ENCODE measurements around the gene RAB26.

RAB26 gene

DNA sequence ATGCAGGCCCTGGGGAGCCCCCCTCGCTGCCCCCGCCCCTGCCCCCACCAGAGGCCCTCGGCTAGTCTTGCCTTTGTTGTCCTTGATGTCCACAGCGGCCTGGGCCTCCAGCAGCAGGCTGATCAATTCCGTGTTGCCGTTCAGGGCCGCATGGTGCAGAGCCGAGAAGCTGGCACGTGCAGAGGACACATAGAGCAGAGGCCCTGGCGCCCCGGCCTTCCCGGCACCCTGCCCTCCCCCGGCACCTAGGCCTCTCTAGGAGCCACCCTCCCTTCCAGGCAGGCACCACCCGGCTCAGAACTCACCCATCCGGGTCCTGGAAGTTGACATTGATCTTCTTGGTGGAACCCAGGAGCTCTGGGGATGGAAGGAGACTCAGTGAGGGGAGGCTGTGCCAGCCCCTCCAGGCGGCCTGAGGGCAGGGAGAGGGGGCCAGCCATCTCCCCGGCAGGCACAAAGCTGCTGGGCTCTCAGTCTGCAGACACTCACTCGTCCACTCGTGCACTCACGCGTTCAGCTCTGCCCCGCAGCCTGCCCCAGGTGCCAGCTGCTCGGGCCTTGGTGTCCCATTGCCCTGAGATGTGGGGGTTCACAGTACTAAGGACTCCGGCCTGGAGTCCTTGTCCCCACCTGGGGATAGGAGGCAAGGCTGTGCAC lies 41.7 kb downstream of the RAB26 start:
- Histone ChIP-seq H3K27ac (ENCODE audit: low read length) (no peak overlapping the region), H3K4me3 (ENCODE audit: low read length) (no peak overlapping the region), H3K36me3 (ENCODE audit: control insufficient read depth, low read depth, low read length) (no peaks in the 10 kb centered on the region), H3K27me3 (ENCODE audit: control insufficient read depth, insufficient read depth, low read length) (peaks cover 3% of the 10 kb centered on the region), H3K9ac (ENCODE audit: low read length) (no peak overlapping the region), H3K4me1 (ENCODE audit: control insufficient read depth, low read depth, low read length) (no peaks in the 10 kb centered on the region), H3K9me3 (ENCODE audit: control insufficient read depth, low read depth, low read length) (no peaks in the 10 kb centered on the region)

DNA sequence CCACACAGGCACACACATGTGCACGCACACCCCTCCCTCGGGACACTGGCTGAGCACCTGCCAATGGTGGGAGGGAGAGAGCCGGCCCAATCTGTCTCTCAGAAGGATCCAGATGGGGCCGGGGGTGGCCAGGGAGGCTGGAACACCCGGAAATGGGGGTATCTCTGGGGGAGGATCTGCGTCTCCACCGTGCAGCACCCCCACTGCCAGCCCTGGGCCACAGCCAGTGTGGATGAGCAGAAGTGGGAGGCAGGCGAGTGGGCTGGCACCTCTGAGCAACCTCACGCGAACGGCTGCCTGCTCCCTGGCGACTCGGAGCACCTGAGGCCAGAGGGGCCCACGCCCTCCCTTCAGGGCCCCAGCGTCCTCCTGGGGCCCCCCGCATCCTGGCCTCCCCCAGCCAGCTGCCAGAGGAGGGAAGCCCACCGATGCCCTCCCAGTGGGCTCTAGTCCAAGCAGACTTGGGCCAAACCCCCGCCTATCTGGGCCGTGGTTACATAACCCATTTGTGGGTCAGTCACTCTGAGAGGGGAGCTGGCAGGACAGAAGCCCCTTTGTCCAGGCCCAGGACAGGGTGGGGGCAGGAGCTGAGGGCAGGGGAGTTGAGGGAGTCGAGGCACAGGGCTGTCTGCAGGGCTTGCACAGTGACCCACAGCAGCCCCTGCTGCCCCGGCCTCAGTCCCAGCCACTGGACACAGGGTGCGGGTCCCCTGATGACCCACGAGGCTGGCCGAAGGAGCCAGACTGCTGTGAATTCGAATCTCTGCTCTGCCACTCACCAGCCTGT lies 42.4 kb downstream of the RAB26 start:
- no peak overlapping the region for H3K4me3 ChIP-seq (ENCODE audit: low read length)
- H3K9me3 ChIP-seq (ENCODE audit: control insufficient read depth, low read depth, low read length) = no peaks in the 10 kb centered on the region
- no peak overlapping the region for H3K27ac ChIP-seq (ENCODE audit: low read length)
- H3K4me1 ChIP-seq (ENCODE audit: control insufficient read depth, low read depth, low read length) = peaks cover 2% of the 10 kb centered on the region
- H3K36me3 ChIP-seq (ENCODE audit: control insufficient read depth, low read depth, low read length) = no peaks in the 10 kb centered on the region
- H3K9ac ChIP-seq (ENCODE audit: low read length) = no peak overlapping the region
- H3K27me3 ChIP-seq (ENCODE audit: control insufficient read depth, insufficient read depth, low read length) = peaks cover 10% of the 10 kb centered on the region

DNA sequence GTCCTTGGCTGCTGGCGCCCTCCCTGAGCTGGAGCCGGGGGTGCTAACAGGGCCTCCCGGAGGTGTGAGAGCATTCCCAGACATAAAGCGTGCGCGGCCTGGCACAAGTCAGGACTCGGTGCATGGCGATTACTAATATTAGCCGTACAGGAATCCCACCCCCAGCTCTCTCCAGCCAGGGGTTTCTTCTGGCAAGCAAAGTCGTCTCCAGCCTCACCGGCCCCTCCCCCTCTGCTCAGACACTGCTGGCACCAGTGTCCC lies 43.0 kb downstream of the RAB26 start:
- Histone ChIP-seq H3K4me1 (ENCODE audit: control insufficient read depth, low read depth, low read length) (peaks cover 2% of the 10 kb centered on the region), H3K36me3 (ENCODE audit: control insufficient read depth, low read depth, low read length) (no peaks in the 10 kb centered on the region), H3K27me3 (ENCODE audit: control insufficient read depth, insufficient read depth, low read length) (peaks cover 10% of the 10 kb centered on the region), H3K9ac (ENCODE audit: low read length) (no peak overlapping the region), H3K9me3 (ENCODE audit: control insufficient read depth, low read depth, low read length) (no peaks in the 10 kb centered on the region), H3K27ac (ENCODE audit: low read length) (no peak overlapping the region), H3K4me3 (ENCODE audit: low read length) (no peak overlapping the region)

DNA sequence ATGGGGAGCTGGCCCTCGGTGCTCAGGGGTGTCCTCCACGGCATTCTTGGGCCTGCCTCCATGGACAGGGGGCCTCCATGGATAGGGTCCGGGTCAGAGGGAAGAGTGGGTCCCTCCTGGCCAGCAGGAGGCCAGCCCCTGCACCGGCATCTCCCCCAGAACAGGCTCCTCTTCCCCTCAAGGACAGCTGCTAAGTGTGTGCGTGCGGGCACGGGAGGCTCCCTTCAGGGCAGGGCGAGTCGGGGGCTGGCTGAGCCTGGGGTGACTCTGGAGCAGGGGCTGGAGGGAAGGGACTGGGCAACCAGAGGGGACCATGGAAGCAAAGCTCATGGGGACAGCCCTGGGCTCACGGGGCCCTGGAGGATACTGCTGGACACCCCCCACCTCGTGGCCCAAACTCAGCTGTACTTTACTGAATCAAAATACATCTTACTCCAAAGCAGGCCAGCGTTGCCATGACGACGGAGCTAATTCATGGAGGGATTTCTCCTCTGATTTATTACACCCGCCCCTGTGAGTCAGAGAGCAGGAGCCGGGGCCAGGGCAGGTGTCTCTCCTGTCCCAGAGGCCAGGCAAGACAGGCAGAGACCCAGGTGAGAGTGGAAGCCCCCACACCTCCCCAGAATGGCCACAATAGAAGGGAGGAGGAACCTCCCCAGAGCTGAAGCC lies 45.9 kb downstream of the RAB26 start:
- Histone ChIP-seq H3K4me3 (ENCODE audit: low read length) (no peak overlapping the region), H3K4me1 (ENCODE audit: control insufficient read depth, low read depth, low read length) (peaks cover 2% of the 10 kb centered on the region), H3K9ac (ENCODE audit: low read length) (no peak overlapping the region), H3K36me3 (ENCODE audit: control insufficient read depth, low read depth, low read length) (no peaks in the 10 kb centered on the region), H3K27me3 (ENCODE audit: control insufficient read depth, insufficient read depth, low read length) (peaks cover 35% of the 10 kb centered on the region), H3K9me3 (ENCODE audit: control insufficient read depth, low read depth, low read length) (no peaks in the 10 kb centered on the region), H3K27ac (ENCODE audit: low read length) (no peak overlapping the region)

DNA sequence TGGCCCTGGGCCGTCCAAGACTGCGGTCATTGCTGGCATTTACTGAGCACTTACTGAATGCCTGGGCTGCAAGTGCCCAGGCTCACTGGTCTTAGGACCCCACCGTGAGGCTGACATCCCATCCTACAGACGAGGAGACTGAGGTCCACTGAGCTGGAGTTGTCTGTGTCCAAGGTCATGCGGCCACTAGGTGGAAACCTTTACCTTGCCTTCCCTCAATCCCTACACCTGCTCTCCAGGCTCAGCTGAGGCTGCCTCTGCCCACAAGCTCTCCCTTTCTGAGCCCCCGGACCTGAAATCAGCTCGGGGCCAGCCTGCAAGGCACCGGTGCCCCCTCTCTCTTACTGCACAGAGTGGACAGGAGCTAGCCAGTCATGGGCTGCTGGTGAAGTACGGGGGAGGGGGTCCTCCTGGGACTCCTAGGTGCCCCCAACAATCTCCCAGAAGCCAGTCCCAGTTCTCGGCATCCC lies 46.5 kb downstream of the RAB26 start:
- H3K27ac ChIP-seq (ENCODE audit: low read length) = no peak overlapping the region
- H3K9me3 ChIP-seq (ENCODE audit: control insufficient read depth, low read depth, low read length) = no peaks in the 10 kb centered on the region
- no peak overlapping the region for H3K9ac ChIP-seq (ENCODE audit: low read length)
- peaks cover 2% of the 10 kb centered on the region for H3K4me1 ChIP-seq (ENCODE audit: control insufficient read depth, low read depth, low read length)
- no peaks in the 10 kb centered on the region for H3K36me3 ChIP-seq (ENCODE audit: control insufficient read depth, low read depth, low read length)
- peaks cover 41% of the 10 kb centered on the region for H3K27me3 ChIP-seq (ENCODE audit: control insufficient read depth, insufficient read depth, low read length)
- peak overlapping the region; percentile 58 for H3K4me3 ChIP-seq (ENCODE audit: low read length)

DNA sequence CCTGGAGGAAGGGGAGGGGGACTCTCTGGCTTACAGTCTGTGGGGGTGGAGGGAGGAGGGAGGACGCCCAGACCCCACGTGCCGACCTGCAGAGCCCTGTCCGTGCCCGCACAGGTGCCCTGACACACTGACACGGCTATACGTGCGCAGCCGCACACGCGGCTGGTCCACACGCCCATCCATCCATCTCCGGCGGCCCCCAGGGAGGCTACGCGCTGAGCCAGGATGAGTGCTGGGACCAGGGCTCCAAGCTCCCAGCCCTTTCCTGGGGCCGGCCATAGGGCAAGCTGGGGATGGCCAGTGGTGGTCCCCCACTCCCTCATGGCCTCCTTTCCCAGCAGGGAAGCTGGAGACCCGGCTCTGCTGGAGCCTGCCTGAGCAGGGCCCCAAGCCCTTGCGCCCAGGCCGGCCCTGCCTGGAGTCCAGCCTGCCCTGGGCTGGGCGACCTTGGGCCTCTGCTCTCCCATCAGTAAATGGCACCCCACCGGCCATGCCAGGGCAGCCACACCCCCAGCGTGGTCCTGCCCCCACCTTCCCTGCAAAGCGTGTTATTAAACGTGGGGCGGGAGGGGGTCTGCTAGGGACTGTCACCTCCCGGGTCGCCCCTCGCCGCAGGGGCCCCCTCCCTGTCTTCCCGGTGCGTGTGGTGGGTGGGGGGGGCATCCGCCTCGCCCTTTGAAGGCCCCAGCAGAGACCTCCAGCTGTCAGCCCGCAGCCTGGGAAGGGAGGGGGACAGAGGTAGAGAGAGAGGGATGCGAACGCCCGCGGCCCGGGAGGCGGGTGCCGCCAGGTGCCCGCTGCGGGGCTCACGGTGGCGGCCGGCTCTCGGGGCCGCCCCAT lies 47.1 kb downstream of the RAB26 start:
- H3K4me3 ChIP-seq (ENCODE audit: low read length) = peak overlapping the region; percentile 58
- H3K4me1 ChIP-seq (ENCODE audit: control insufficient read depth, low read depth, low read length) = peaks cover 2% of the 10 kb centered on the region
- H3K9me3 ChIP-seq (ENCODE audit: control insufficient read depth, low read depth, low read length) = no peaks in the 10 kb centered on the region
- peaks cover 42% of the 10 kb centered on the region for H3K27me3 ChIP-seq (ENCODE audit: control insufficient read depth, insufficient read depth, low read length)
- H3K27ac ChIP-seq (ENCODE audit: low read length) = no peak overlapping the region
- no peaks in the 10 kb centered on the region for H3K36me3 ChIP-seq (ENCODE audit: control insufficient read depth, low read depth, low read length)
- no peak overlapping the region for H3K9ac ChIP-seq (ENCODE audit: low read length)

DNA sequence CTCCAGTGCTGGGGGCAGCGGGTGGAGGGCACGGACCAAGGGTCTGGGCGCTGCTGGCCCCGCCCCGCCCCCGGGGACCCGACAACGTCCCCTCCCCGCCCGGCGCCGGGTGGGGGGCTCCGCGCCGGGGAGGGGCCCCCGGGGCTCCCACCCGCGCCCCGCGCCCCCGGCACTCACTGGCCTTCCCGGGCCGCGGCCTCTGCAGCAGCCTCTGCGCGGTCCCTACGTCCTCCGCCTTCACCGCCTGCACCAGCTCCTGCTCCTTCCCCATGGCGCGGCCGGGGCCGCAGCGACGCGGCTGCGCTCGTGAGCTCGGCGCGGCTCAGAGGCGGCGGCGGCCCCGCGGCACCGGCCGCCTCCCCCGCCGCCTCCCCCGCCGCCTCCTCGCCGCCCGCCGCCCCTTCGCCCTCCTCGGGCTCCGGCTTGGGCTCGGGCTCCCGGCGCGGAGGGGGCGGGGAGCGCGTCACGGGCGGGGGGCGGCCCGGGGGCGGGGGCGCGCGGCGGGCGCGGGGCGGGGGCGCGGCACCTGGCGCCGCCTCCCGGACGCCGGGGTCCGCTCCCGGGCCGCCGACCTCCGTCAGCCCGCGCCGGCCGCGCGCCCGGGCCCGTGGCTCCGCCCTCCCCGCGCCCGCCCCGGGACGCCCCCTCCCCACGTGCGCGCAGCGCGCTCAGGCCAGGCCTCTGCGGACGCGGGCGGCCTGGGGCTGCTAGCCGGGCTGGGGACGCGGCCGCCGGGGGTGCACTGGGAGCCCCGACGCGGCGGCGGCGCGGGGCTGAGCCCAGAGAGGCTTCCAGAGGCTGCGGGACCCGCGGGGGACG lies 47.9 kb downstream of the RAB26 start, which contains the start of gene CASKIN1:
Gene CASKIN1 (minus strand): TSS at position 444 of the 819 bp plus-strand sequence. CDS start 173 bp downstream, at position 271.
- Histone ChIP-seq H3K4me1 (ENCODE audit: control insufficient read depth, low read depth, low read length) (peaks cover 2% of the 10 kb centered on the region), H3K27ac (ENCODE audit: low read length) (no peak within 1 kb of the TSS), H3K9me3 (ENCODE audit: control insufficient read depth, low read depth, low read length) (no peaks in the 10 kb centered on the region), H3K27me3 (ENCODE audit: control insufficient read depth, insufficient read depth, low read length) (peaks cover 42% of the 10 kb centered on the region), H3K9ac (ENCODE audit: low read length) (no peak within 1 kb of the TSS), H3K36me3 (ENCODE audit: control insufficient read depth, low read depth, low read length) (no peaks in the 10 kb centered on the region), H3K4me3 (ENCODE audit: low read length) (peak within 1 kb of the TSS; percentile 58)

DNA sequence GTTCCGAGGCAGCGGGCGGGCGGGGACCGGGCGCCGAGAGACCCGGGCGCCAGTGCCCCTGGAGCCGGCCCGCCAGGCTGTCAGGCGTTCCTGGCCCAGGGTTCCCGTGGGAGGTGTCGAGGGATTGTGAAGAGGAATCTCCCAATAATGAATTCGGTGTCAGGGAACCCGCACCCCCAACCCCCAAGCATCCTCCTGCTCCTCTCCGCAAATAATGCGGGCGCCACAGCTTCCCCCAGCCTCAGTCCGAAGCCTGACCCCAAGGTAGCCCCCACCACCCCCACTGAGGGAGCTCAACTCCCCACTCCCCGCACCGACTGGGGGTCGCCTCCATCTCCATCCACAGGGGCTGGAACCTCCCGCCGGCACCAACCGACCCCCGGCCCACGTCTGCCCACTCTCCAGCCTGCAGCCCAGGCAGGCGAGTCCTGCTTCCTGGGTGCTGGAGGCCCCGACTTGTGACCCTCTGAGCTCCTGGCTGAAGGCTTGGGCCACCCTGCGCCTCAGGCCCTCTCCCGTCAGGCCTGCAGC lies 48.6 kb downstream of the RAB26 start:
- Histone ChIP-seq H3K4me1 (ENCODE audit: control insufficient read depth, low read depth, low read length) (peaks cover 2% of the 10 kb centered on the region), H3K9ac (ENCODE audit: low read length) (no peak overlapping the region), H3K9me3 (ENCODE audit: control insufficient read depth, low read depth, low read length) (no peaks in the 10 kb centered on the region), H3K27ac (ENCODE audit: low read length) (no peak overlapping the region), H3K4me3 (ENCODE audit: low read length) (peak overlapping the region; percentile 30), H3K27me3 (ENCODE audit: control insufficient read depth, insufficient read depth, low read length) (peaks cover 42% of the 10 kb centered on the region), H3K36me3 (ENCODE audit: control insufficient read depth, low read depth, low read length) (no peaks in the 10 kb centered on the region)

DNA sequence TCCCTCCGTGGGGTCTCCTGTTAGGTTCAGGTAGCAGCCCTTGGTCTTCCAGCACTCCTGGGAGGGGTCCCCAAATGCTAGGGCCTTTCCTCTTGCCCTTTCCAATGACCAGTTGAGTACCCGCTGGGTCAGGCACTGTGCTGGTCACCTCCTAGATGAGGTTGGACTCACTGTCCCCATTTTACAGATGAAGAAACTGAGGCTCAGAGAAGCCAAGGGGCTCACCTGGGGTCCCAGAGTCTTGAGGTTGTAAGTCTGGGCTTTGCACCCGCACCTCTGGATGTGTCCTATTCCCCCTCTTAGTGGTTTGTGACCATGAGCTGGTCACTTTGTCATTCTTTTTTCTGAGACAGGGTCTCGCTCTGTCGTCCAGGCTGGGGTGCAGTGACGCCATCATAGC lies 49.3 kb downstream of the RAB26 start:
- peaks cover 42% of the 10 kb centered on the region for H3K27me3 ChIP-seq (ENCODE audit: control insufficient read depth, insufficient read depth, low read length)
- H3K4me1 ChIP-seq (ENCODE audit: control insufficient read depth, low read depth, low read length) = peaks cover 2% of the 10 kb centered on the region
- H3K9ac ChIP-seq (ENCODE audit: low read length) = no peak overlapping the region
- no peaks in the 10 kb centered on the region for H3K36me3 ChIP-seq (ENCODE audit: control insufficient read depth, low read depth, low read length)
- no peak overlapping the region for H3K4me3 ChIP-seq (ENCODE audit: low read length)
- H3K9me3 ChIP-seq (ENCODE audit: control insufficient read depth, low read depth, low read length) = no peaks in the 10 kb centered on the region
- no peak overlapping the region for H3K27ac ChIP-seq (ENCODE audit: low read length)

DNA sequence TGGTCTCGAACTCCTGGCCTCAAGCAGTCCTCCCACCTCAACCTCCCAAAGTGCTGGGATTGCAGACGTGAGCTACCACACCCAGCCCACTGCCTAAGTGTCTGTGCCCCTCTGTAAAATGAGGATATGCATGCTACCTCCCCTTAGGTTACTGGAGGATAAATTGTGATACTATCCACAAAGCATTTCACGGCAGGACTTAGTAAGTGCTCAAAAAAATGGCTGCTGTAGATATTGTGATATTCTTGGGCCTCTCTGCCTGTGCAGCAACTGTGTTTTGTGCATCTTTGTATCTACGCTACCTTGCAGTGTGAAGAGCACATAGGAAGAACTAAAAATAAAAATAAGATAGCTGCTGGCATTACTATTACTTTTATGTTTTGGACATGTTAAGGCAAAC lies 49.9 kb downstream of the RAB26 start:
- Histone ChIP-seq H3K27ac (ENCODE audit: low read length) (no peak overlapping the region), H3K9me3 (ENCODE audit: control insufficient read depth, low read depth, low read length) (no peaks in the 10 kb centered on the region), H3K9ac (ENCODE audit: low read length) (no peak overlapping the region), H3K4me1 (ENCODE audit: control insufficient read depth, low read depth, low read length) (peaks cover 2% of the 10 kb centered on the region), H3K27me3 (ENCODE audit: control insufficient read depth, insufficient read depth, low read length) (peaks cover 42% of the 10 kb centered on the region), H3K36me3 (ENCODE audit: control insufficient read depth, low read depth, low read length) (no peaks in the 10 kb centered on the region), H3K4me3 (ENCODE audit: low read length) (no peak overlapping the region)

Data from iPS-18a (cell line).